Mesothelial cell of epicardium (in vitro differentiated cells): Measurements from ENCODE around the gene ATF7. TPM values are rescaled to one million over a fixed set of nuclear protein-coding genes. Genes with fewer than 3 reads are reported as not detected.

Experiments used
- DNase-seq, 2 experiments: peaks; one replicate each; pipeline ENCODE4 v3.0.0; 2021; ENCODE audit warnings: low spot score in 2 of 2; ENCODE audit not compliant: unreplicated experiment in 2 of 2
- H3K27ac Mint-ChIP-seq: 2 replicates; pipeline ENCODE4 v1.8.0; 2021; ENCODE audit warnings: mixed read lengths
- H3K27me3 Mint-ChIP-seq: 2 replicates; pipeline ENCODE4 v1.8.0; 2021; ENCODE audit warnings: low read depth, mixed read lengths
- H3K36me3 Mint-ChIP-seq: 2 replicates; pipeline ENCODE4 v1.8.0; 2021; ENCODE audit warnings: mixed read lengths
- H3K4me1 Mint-ChIP-seq: 2 replicates; pipeline ENCODE4 v1.8.0; 2021; ENCODE audit warnings: mixed read lengths
- H3K4me3 Mint-ChIP-seq: 2 replicates; pipeline ENCODE4 v1.8.0; 2021; ENCODE audit warnings: mild to moderate bottlenecking, moderate library complexity, mixed read lengths
- H3K9me3 Mint-ChIP-seq: 2 replicates; pipeline ENCODE4 v1.8.0; 2021; ENCODE audit warnings: mixed read lengths
- CTCF ChIP-seq: fragments of 200-600 bp; sonication (generic); IDR thresholded peaks from one replicate; pipeline ENCODE4 v1.5.0; 2021; ENCODE audit warnings: antibody characterized with exemption; ENCODE audit not compliant: unreplicated experiment
- total RNA-seq: library from RNA; stranded (reverse); gene quantifications from 3 replicates; pipeline ENCODE4 v1.2.1, GENCODE V29; 2021

The ATF7 gene
- total RNA-seq, 1 donor from 2014 or later: 36.3 TPM

GRCh38 chr12:53461591-53461990, 164.6 kb downstream of the ATF7 start:
- H3K9me3 Mint-ChIP-seq: no peaks in the 10 kb centered on the region
- TF ChIP-seq CTCF: no peak
- no peaks in the 10 kb centered on the region for H3K27me3 Mint-ChIP-seq
- no peak overlapping the region for H3K4me3 Mint-ChIP-seq
- peaks cover 58% of the 10 kb centered on the region for H3K36me3 Mint-ChIP-seq
- H3K27ac Mint-ChIP-seq: no peak overlapping the region
- no peak for DNase-seq
- peaks cover 6% of the 10 kb centered on the region for H3K4me1 Mint-ChIP-seq

GRCh38 chr12:53461059-53461458, 165.1 kb downstream of the ATF7 start:
- H3K9me3 Mint-ChIP-seq: no peaks in the 10 kb centered on the region
- DNase-seq: no peak
- peak overlapping the region; percentile 57 for H3K27ac Mint-ChIP-seq
- H3K4me1 Mint-ChIP-seq: peaks cover 6% of the 10 kb centered on the region
- TF ChIP-seq CTCF: no peak
- H3K36me3 Mint-ChIP-seq: peaks cover 55% of the 10 kb centered on the region
- H3K27me3 Mint-ChIP-seq: no peaks in the 10 kb centered on the region
- no peak overlapping the region for H3K4me3 Mint-ChIP-seq

DNA sequence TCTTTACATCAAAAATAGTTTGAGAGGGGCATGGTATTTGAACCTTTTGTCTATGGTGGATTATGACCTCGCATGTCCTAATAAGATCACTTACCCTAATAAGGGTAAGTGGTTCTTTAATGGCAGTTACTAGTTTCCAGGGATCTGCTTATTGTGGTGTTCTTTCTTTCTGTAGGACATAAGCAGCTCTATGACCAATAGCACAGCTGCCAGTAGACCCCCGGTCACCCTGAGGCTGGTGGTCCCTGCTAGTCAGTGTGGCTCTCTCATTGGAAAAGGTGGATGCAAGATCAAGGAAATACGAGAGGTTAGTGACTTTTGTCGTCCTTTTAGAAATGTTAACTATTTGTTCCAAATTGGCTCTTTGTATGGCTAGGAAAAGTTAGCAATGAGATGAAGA, 167.1 kb downstream of the ATF7 start:
- TF ChIP-seq CTCF: no peak
- Mint-ChIP-seq H3K4me3 (no peak overlapping the region), H3K27ac (no peak overlapping the region), H3K4me1 (peaks cover 14% of the 10 kb centered on the region), H3K36me3 (peaks cover 62% of the 10 kb centered on the region), H3K9me3 (no peaks in the 10 kb centered on the region), H3K27me3 (no peaks in the 10 kb centered on the region)
- DNase-seq: no peak

Other genes starting within 250 kb of the ATF7 start
- 112 to 120 TPM (median 116 TPM) in 3 replicates for gene SP1, start 246.2 kb downstream of the ATF7 start, total RNA-seq
- gene AMHR2, start 202.5 kb downstream of the ATF7 start, total RNA-seq: 11.1 to 13.8 TPM (median 12.3 TPM) in 3 replicates
- 74.1 to 87.4 TPM (median 76.2 TPM) in 3 replicates for gene PRR13, start 184.6 kb downstream of the ATF7 start, total RNA-seq
- 1,058 to 1,073 TPM (median 1,066 TPM) in 3 replicates for gene PCBP2, start 174.3 kb downstream of the ATF7 start, total RNA-seq
- gene MAP3K12, start 126.9 kb downstream of the ATF7 start, total RNA-seq: 35.4 to 41.8 TPM (median 37.0 TPM) in 3 replicates
- gene TARBP2, start 125.1 kb downstream of the ATF7 start, total RNA-seq: 45.6 to 50.5 TPM (median 50.4 TPM) in 3 replicates
- not detected in 3 replicates for gene NPFF, start 118.9 kb downstream of the ATF7 start, total RNA-seq
- gene ATP5MC2, start 49.7 kb upstream of the ATF7 start, total RNA-seq: 356 to 359 TPM (median 356 TPM) in 3 replicates
- 124 to 130 TPM (median 124 TPM) in 3 replicates for gene CALCOCO1, start 101.1 kb upstream of the ATF7 start, total RNA-seq
- gene CISTR, start 125.6 kb upstream of the ATF7 start, total RNA-seq: not detected in 3 replicates